GM21423 (cell line): ENCODE results near the gene ARHGAP10.
"Not testable (repeated sequence)": the region's sequence is repeated elsewhere in the genome, so short reads cannot be mapped to it uniquely, and the experiment has no call there.

Source experiments
- ATAC-seq: cut with Tn5 transposase; IDR thresholded peaks from one replicate; pipeline ENCODE4 v1.9.1; 2021; ENCODE audit warnings: mild to moderate bottlenecking, moderate library complexity; ENCODE audit not compliant: unreplicated experiment

ARHGAP10 gene

DNA sequence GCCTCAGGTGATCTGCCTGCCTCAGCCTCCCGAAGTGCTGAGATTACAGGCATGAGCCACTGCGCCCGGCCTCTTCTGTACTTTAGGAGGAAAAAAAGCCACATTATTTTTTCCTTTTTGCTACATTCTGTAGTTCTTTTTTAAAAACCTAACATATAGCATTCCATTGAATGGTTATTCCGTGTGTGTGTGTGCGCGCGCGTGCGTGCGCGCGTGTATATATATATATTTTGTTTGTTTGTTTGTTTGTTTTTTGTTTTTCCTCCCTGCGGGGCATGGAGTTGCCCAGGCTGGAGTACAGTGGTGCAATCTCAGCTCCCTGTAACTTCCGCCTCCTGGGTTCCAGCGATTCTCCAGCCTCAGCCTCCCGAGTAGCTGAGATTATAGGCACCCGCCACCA lies 59.5 kb downstream of the ARHGAP10 start:
- no peak for ATAC-seq

DNA sequence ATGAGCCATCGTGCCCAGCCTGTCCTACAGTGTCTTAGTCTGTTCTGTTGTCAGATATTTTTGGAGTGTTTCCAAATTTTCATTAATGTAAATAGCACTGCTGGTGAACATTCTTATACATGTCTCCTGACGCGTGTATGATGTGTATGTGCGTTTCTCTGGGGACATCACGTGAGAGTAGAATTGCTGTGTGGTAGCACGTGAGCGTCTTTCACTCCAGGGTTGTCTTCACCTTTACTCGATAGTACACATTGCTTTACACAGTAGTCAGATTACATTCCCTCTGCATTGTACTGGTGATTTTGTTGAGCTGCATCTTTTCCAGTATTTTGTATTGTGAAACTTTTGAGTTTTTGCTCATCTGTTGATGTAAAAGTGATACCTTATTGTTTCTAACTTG lies 60.0 kb downstream of the ARHGAP10 start:
- no peak for ATAC-seq

DNA sequence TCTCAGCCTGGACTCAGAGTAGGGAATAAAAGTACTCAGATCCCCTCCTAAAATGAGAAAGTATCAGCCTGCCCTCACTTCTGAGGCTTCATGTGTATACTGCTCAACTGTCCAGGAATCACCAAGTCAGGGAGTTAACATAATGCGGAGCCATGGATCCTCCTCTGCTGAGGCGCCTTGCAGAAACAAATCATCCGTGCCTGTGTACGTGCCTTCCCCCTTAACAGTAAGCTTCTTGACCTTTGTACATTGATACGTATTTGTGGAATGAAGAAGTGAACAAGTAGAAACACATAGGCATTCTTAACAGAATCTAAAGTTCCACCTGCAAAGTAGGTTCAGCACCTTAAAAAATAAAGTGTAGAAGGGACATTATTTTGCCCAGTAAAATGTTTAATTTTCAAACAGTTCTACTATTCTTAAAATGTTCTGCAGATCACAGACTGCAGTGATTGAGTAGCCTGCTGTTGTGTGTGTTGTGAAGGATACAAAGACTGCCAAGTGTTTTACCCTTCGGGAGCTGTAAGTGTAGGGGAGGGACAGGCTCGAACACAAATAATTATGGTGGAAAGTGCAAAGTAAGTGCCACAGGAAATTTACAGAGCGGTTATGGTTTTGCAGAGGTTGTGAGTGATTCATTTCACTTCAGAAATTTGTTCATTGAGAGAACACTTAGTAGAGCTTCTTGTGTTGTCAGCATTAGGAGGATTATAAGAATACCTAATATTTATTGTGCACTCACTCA lies 61.9 kb downstream of the ARHGAP10 start:
- no peak for ATAC-seq

DNA sequence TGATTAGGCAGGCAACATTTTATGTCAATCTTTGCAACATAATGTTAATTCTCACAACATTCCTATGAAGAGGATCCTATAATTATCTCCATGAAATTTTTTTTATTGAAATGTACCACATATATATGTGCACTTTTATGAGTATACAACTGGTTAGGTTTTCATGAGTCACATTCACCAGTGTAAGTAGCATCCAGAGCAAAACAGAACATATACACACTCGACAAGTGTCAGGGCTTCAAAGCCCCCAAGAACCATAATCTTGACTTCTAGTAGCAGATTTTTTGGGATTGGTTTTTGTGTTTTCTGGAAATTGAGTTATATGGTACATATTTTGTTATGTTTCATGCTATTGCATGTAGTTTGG lies 62.4 kb downstream of the ARHGAP10 start:
- no peak for ATAC-seq

DNA sequence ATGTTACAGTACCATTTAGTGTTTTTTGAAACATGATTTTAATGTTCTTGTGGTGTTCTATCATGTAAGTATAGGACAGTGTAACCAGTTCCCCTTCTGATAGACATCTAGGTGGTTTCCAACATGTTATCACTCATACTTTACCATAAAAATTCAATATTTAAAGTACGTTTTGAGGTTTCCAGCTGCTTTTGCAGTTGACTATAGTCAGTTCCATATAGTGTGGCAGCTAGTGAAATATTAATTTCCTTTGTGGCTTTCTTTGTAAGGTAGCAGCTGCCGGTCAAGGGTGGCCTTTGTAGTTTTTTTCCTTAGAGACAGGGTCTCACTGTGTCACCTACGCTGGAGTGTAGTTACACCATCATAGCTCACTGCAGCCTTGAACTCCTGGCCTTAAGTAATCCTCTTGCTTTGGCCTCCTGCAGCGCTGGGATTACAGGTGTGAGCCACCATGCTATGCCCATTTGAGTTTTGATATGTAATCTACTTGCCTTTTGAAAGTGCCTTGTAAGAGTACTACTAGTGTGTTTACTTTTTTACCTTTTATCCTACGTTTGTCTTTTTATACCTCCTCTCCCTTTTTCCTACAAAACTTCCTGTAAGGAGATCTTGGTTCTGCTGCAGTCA lies 63.0 kb downstream of the ARHGAP10 start:
- peak; percentile 87 for ATAC-seq

DNA sequence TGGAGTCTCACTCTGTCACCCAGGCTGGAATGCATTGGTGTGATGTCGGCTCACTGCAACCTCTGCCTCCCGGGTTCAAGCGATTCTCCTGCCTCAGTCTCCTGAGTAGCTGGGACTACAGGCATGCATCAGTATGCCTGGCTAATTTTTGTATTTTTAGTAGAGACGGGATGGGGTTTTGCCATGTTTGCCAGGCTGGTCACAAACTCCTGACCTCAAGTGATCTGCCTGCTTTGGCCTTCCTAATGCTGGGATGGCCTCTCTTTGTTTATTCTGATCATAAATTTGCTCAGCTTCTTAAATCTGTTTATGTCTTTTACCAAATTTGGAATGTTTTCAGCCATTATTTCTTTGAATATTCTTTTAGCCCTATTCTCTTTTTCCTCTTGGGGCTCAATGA lies 67.2 kb downstream of the ARHGAP10 start:
- ATAC-seq, result not testable (repeated sequence)

DNA sequence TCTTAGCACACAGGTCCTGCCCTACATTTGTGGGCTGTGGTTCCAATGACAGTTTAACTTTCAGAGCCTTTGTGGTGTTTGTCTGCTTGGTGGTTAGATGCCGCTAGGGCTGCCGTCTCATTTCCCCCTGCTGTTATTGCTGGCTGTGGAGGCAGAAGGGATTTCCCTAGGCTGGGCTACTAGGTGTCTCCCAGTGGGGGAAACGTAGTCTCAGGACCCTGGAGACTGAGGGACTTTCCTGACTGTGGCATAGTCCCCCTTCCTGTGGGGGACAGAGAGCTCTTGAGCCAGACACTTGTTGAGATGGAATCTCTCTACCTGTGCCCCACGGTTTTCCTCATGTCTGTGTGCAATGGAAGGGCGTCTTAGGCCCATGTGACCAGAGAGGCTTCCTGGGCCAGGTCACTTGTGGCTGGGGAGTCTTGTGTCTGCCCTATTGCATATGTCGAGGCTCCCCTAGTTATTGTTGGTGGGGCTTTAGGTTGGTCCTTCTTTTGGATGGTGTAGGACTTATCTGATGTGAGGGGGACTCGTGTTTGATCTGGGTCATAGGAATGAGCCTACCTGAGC lies 68.2 kb downstream of the ARHGAP10 start:
- ATAC-seq, result peak; percentile 98

DNA sequence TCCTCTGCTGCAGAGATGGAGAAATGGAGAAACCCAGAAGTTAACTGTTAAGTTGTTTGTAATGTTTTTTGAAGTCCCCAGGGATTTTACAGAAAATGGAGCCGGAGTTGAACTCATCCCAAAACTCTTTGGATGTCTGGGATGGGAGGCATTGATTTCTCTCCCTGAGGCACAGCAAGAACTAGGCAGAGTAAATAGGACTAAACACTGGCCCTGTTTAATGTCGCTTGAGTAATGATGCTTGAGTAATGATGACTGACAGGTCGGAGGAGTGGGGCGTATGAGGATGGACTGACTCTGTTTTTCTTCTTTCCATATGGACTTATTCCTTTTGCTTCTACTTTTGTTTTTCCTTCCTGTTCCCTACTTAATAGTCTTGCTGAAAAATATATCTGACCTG lies 69.9 kb downstream of the ARHGAP10 start:
- no peak for ATAC-seq

DNA sequence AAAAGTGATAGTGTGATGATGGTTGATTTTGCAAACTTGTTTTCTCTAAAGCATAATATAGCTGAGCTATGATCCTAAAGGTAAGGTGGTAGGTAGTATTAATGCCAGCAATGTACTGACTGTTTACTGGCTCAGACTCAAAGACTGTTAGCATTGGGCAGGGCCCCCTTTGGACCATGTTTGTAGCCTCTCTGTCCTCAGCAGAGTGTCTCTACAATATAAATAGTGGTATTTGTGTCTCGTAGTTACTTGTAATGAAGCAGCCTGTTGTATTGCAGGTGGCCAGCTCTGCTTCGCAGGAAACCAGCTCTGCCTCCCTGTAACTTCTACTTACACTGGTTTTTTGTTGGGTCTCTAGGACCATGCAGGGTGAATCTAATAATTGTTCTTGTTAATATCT lies 70.5 kb downstream of the ARHGAP10 start:
- ATAC-seq, result no peak

DNA sequence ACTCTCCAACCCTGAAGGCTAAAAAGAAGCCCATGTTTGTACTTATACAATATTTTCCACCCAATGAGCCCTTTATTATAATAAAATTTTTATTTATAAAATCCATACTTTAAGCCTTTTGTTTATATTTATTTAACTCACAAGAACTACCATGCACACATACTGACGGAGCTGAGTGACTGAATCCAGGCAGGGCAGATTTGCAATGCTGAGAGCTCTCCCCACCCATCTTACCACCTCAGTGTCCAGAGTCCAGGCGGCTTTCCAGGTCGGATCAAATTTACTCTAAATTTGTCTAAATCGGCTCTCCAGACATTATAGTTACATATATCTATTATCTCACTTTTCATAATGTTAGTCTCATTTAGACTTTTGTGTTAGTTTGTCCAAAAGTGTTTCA lies 74.1 kb downstream of the ARHGAP10 start:
- ATAC-seq, result no peak

DNA sequence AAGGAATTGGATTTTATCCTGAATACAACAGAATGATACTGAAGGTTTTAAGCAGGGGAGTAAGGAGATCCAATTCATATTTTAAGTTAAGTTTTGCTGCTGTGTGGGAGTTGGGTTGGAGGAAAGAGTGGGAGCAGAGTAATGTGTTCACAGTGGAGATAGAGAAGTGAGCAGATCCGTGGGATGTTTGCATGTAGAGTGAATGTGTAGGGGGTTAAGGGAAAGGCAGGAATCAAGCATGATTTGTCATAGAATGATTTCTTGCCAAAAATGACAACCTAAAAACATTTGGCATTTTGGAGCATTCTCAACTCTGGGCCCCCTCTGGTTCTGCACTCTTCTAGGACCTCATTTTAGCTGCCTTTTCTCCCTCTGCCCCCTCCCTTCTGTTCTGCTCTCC lies 76.6 kb downstream of the ARHGAP10 start:
- no peak for ATAC-seq

DNA sequence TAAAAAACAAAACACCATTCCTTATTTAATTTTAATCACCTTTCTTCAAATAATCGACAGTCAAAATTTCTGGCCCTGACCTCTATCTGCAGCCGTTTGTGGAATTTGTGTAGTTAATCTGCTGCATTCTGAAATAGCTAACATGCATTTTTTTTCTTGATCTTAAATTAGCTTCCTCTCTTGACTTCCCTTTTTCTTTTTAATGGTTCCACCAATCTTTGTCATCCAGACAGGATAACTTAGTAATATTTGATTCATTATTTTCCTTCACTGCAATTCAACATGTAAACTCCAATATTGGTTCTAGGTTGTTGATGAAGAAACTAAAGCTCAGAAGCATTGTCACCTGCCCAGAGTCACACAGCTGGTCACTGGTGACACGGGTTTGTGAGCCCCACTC lies 77.3 kb downstream of the ARHGAP10 start:
- ATAC-seq, result no peak

DNA sequence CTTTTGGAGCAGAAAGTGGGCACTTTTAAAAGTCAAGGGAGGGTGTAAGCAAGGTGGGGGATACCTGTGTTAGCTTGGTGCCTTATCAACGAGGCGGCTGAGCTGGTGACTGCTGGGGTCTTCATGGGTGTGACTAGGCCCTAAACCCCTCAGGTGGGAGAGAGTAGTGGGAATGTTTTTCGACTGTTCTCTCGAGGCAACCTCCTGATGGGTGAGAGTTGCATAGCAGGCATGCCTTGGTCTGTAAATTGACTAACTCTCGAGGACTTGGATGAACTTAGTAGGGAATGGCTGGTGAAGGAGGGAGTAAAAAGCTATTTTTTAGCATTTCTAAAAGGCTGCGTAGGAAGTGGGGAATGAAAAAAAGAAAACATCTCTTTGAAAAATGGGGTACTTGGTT lies 80.0 kb downstream of the ARHGAP10 start:
- ATAC-seq, result no peak

DNA sequence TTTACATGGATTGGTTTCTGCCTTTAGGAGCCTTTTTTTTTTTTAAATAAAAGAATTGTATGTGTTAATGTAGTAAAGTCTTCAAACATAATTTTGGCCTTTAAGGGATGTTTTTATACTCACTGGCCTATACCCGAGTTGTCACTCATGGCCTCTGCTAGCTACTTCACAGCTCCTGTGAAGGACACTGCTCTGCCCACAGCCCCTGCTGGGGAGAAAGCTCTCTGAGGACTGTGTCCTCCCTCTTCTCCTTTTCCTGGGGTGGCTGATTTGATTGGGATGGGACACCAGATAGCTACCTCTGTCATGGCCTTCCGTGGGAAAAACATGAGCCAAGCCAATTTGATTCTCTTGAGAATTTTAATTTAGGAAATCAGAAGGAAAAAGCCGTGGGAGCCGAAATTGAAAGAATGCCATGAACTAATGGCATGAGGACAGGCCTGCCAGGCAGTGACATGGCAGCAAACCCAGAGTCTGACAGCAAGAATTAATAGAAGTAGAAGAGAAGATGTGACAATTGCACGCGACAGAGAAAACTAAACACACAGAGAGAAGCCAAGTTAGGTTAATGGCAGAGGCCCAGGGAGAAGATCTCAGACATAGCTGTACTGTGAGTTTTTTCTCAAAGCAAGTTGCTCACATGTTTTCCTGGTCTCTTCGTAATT lies 81.4 kb downstream of the ARHGAP10 start:
- ATAC-seq, result no peak

DNA sequence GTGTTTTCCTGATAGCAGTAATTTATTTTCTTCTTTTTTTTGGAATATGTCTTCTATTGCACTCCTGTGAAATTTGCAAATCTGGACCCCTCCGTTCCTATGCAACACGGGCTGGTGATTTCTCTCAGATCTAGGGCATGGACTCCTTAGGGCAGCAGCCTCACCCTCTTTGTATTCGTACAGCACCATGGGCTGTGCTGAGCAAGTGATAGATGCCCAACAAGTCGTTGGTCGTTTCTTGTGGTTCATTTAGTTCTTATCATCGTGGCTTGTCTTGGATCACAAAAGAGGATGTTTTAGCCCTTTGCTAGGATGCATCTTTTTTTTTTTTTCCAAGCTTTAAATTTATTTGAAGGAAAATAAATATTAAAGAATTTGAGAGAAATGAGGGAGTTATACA lies 82.1 kb downstream of the ARHGAP10 start:
- no peak for ATAC-seq

DNA sequence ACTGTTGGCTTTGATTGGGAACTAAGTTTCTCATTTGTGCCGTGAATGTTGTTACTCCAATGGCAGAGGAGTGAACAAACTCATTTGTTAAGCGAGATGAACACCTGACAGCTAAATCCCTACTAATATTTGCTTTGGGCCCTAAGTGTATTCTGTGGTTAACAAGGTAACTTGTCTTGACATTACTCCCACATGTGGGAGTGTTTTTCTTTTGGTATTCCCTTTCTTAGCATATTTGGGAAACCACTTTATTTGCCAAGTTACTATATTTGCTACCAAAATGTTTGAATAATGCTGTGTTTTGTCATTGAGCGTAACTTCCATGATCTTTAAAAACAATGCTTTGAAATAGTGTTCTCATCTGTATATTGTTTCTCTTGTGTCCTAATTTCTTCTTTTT lies 82.5 kb downstream of the ARHGAP10 start:
- no peak for ATAC-seq

DNA sequence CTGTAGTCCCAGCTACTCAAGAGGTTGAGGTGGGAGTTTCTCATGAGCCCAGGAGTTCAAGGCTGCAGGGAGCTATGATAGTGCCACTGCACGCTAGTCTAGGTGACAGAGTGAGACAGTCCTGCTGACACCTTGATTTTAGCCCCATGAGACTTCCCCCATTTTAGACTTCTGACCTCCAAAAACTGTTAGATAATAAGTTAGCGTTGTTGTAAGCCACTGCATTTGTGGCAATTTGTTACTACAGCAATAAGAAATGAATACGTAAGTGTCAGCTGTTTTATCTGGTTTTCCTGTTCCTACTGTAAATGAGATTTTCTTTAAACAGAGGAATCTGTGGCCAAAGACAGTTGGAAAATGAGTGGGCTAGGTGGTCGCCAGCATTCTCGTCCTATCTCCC lies 83.9 kb downstream of the ARHGAP10 start:
- ATAC-seq, result no peak

DNA sequence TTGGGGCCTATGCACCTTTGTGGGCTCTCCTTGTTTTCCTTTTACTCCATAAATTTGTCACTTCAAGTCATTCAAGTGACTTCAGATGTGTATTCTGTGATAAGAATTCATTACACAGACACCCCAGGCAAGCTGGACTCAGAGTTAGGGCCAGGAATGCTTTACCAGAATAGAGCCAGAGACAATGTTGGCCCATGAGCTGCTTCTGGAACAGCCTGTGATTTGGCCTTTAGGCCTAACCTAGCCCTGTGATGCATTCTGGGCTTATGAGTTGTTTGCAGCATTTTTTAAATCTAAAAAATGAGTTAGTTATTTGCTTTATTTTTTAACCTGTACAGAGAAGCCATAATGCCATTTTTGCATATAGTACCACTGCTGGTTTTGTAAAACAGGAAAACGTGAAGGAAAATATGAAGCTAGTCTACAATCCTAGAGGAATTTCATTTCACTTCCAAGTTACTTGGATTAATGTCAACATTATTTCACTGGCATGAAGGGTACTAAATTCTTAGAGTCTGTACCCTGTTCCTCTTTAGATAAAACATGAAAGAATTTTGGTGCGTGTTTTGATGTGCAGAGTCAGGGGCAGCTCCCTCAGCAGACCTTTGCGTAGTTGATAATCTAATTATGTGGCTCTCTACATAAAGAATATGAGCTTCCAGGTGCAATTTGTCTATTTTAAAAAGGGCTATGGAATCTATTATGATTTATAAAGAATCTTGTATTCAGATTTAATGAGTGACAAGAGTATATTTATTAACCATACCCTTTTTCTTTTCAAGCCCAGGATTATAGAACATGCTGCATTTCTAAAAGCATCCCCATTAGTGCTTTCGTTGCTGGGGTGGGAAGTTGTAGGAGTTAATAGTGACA lies 84.7 kb downstream of the ARHGAP10 start:
- no peak for ATAC-seq

DNA sequence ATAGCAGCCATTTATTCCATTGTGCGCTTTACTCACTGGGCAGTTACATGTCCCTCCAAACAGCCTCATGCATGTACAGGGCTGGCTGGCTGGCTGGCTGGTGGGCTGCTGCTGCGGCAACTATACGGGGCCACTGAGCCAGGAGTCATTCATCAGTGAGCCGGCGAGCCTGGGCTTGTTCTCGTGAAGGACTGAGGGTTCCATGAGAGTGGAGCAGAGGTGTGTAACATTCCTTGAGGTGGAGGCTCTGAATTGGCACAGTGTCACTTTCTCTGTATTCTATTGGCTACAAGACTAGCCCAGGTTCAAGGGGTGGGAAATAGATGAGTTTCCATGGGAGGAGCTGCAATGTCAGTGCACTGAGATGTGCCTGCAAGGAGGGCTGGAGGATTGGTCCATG lies 89.1 kb downstream of the ARHGAP10 start:
- ATAC-seq, result no peak

DNA sequence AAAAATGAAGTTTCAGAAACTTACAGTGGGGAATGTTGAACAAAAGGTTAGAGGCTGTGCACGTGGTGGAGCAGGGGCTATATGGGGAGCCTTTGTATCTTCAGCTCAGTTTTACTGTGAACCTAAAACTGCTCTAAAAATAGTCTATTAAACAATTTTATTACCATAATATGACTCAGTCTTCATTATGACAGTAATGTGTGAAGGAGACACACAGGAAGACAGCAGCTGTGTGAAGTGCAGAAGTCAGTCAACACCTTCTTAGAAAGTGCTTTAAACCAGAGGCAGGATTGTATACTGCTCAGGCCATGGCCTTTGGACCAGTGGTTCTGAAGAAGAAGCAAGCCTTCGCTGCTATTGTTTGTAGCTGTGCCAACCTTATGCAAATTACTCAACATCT lies 89.7 kb downstream of the ARHGAP10 start:
- peak; percentile 35 for ATAC-seq

DNA sequence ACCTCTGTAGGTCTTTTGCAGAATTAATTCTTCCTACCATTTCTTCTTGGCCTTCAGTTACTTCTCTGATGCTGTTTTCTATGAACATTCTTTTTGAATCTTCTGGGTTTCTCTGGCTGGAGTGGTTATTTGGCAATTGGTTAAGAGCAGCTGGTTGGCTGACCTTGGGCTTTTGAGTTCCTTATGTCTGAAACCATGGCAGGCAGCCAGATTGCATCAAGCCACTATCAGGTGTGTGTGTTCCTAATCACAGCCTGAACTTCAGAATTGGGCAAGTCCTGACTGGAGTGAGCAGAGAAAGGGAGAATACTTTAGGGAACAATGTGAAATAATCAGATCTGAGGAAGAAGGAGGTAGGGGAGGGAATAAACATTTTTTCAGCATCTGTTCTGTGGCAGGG lies 90.2 kb downstream of the ARHGAP10 start:
- ATAC-seq, result no peak
